ENCODE results near the gene TEX51. TPM values are rescaled to one million over a fixed set of nuclear protein-coding genes. Genes with fewer than 3 reads are reported as not detected.

TEX51 gene
- total RNA-seq, 1 donor from 2014 or later: not detected

DNA sequence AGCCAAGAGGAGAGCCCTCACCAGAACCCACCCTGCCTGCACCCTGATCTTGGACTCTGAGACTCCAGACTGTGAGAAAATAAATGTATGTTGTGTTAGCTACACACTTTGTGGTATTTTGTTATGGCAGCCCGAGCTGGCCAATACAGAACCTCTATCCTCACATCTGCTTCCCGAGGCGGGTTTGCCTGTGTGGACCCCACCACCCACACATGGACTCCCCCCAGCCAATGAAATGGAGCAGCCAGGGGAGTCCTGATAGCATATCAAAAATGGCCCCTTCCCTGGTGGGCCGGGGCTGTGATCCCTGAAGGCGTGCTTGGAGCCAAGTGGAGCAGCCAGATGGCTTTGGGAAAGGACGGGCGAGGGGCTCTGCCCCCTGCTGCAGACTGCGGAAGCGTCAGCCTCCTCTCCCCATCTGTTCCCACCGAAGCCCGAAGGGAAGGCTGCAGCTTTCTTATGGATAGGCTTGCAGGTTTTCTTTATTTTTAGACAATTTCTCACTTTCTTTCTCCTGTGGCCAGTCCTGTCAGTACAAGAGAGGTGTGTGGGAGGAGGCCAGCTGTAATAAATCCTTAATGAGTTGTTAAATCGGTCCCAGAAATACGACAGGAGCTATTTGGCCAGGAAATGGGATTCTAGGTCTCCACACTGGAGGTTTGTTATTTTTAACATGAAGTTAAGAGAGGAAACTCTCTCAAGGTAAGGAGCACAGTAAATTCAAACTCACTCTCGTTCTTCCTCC, 34.4 kb downstream of the TEX51 start:
- H3K36me3 ChIP-seq (ENCODE audit: control insufficient read depth, insufficient read depth, low read length): no peaks in the 10 kb centered on the region
- no peak for TF ChIP-seq CTCF (IDR thresholded peaks at IDR 0.05; ENCODE audit: insufficient read depth, low read length, severe bottlenecking)
- H3K27me3 ChIP-seq (ENCODE audit: control insufficient read depth, insufficient read depth, low read length): no peaks in the 10 kb centered on the region
- no peak for FAIRE-seq
- H3K4me3 ChIP-seq (ENCODE audit: low read depth, low read length): no peak overlapping the region
- DNase-seq (ENCODE audit: low read depth): no peak

DNA sequence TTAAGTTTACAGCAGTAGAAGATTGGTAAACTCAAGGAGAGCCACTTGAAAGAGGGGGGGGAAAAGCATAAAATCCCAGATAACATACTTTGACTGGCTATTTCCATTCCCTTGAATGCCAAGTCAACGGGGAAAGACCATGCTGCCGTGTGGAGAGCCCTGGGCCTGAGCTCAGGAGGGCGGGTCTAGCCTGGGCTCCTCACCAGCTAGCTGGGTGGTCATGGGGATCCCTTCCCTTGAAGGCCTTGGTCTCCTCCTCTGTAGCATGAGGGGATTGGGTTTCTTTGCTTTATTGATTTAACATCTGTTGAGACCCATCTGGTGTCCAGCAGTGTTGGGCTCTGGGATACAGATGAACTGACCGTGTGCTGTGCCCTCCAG, 35.0 kb downstream of the TEX51 start:
- no peaks in the 10 kb centered on the region for H3K36me3 ChIP-seq (ENCODE audit: control insufficient read depth, insufficient read depth, low read length)
- DNase-seq (ENCODE audit: low read depth): no peak
- no peaks in the 10 kb centered on the region for H3K27me3 ChIP-seq (ENCODE audit: control insufficient read depth, insufficient read depth, low read length)
- peak; percentile 28 for FAIRE-seq
- no peak overlapping the region for H3K4me3 ChIP-seq (ENCODE audit: low read depth, low read length)
- TF ChIP-seq CTCF (IDR thresholded peaks at IDR 0.05; ENCODE audit: insufficient read depth, low read length, severe bottlenecking): no peak

- H3K27me3 ChIP-seq (ENCODE audit: control insufficient read depth, insufficient read depth, low read length): no peaks in the 10 kb centered on the region
- no peak for FAIRE-seq
- TF ChIP-seq CTCF (IDR thresholded peaks at IDR 0.05; ENCODE audit: insufficient read depth, low read length, severe bottlenecking): no peak
- H3K4me3 ChIP-seq (ENCODE audit: low read depth, low read length): no peak overlapping the region
- DNase-seq (ENCODE audit: low read depth): no peak
- no peaks in the 10 kb centered on the region for H3K36me3 ChIP-seq (ENCODE audit: control insufficient read depth, insufficient read depth, low read length)
Measured at GRCh38 chr2:126934809-126935208, 36.1 kb downstream of the TEX51 start.

DNA sequence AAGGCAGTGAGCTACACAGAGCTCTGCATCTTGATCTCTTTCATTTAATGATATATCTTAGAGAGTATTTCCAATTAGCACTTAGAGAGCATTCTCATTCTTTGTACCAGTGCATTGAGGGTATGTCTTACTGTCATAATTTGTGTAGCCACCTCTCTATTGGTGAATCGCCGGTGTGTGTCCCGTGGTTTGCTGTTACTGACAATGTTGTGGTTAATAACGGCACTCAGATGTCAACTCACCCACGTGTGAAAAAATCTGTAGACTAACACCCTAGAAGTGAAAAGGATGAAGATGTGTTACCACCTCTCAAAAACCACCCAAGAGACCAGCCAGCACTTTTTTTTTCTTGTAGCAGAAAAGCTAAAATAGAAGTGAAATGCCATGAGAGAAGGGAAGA, 37.1 kb downstream of the TEX51 start:
- DNase-seq (ENCODE audit: low read depth): no peak
- no peak for FAIRE-seq
- no peaks in the 10 kb centered on the region for H3K36me3 ChIP-seq (ENCODE audit: control insufficient read depth, insufficient read depth, low read length)
- TF ChIP-seq CTCF (IDR thresholded peaks at IDR 0.05; ENCODE audit: insufficient read depth, low read length, severe bottlenecking): no peak
- H3K27me3 ChIP-seq (ENCODE audit: control insufficient read depth, insufficient read depth, low read length): no peaks in the 10 kb centered on the region
- H3K4me3 ChIP-seq (ENCODE audit: low read depth, low read length): no peak overlapping the region

DNA sequence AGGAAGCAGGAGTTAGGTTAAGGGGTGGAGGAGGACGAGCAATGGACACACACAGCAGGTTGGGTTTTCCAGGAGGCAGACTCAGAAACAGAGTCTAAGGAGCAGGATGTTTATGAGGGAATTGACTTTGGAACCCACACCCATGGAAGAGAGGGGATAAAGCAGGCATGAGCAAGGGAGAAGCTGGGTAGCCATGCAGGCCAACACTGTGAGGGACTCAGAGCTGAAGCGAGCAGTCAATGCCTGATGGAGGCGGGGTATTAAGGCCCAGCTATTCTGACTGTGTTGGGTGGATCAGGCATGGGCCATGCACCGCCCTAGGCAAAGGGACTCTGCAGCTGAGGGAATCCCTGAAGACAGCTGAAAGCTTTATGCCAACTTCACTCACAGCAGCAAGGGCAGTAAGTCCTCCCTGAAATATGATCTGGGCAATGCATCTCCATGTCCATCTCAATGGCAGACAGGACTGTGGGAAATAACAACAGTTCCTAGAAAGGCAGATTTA, 37.6 kb downstream of the TEX51 start:
- Histone ChIP-seq H3K27me3 (ENCODE audit: control insufficient read depth, insufficient read depth, low read length) (no peaks in the 10 kb centered on the region), H3K36me3 (ENCODE audit: control insufficient read depth, insufficient read depth, low read length) (no peaks in the 10 kb centered on the region), H3K4me3 (ENCODE audit: low read depth, low read length) (no peak overlapping the region)
- DNase-seq (ENCODE audit: low read depth) (no peak), FAIRE-seq (no peak)
- no peak for TF ChIP-seq CTCF (IDR thresholded peaks at IDR 0.05; ENCODE audit: insufficient read depth, low read length, severe bottlenecking)

DNA sequence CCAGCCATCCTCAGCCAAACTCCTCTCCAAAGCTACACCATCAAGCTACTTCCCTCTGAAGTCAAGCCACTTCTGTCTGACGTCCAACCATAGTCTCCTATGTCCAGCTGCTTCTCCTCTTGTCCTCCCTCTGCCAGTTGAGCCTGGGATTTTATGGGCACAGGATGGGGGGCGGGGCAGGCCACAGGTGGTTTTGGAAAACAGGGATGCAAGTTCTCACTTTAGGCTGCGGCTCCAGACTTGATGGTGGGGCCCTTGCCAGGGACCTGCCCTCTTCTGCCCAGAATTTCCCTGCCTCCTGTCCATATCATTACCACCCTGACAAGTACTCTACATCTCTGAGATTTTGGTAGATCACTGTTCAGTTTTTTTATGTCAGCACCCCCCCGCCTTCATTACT, 41.6 kb downstream of the TEX51 start:
- H3K36me3 ChIP-seq (ENCODE audit: control insufficient read depth, insufficient read depth, low read length): no peaks in the 10 kb centered on the region
- TF ChIP-seq CTCF (IDR thresholded peaks at IDR 0.05; ENCODE audit: insufficient read depth, low read length, severe bottlenecking): no peak
- DNase-seq (ENCODE audit: low read depth) (no peak), FAIRE-seq (no peak)
- no peaks in the 10 kb centered on the region for H3K27me3 ChIP-seq (ENCODE audit: control insufficient read depth, insufficient read depth, low read length)
- H3K4me3 ChIP-seq (ENCODE audit: low read depth, low read length): no peak overlapping the region
